Lung (tissue), 12 donors: ENCODE measurements around the gene HOXA5. TPM values are rescaled to one million over a fixed set of nuclear protein-coding genes. Genes with fewer than 3 reads are reported as not detected.

Experiments
- ATAC-seq: fragments of 200-7000 bp; cut with Tn5 transposase; one replicate; pipeline ENCODE4 v1.9.1; 2020; ENCODE audit warnings: moderate number of reproducible peaks; ENCODE audit not compliant: insufficient read depth, low FRiP score
- DNase-seq, 3 donors: peaks; one replicate each; pipeline ENCODE4 v3.0.0-alpha.2; 2013 to 2017
- H3K27ac ChIP-seq, 2 donors: one replicate each; pipeline ENCODE4 v1.5.1; 2013; ENCODE audit warnings: mild to moderate bottlenecking in 2 of 2, moderate library complexity in 2 of 2, control low read depth in 1 of 2, inconsistent platforms in 1 of 2, low read depth in 1 of 2, low read length in 1 of 2
- H3K27me3 ChIP-seq, 3 donors: one replicate each; pipeline ENCODE4 v1.5.1; 2013; ENCODE audit warnings: low read length in 2 of 3; ENCODE audit not compliant: control insufficient read depth in 3 of 3, insufficient read depth in 3 of 3
- H3K36me3 ChIP-seq, 4 donors: one replicate each; pipeline ENCODE4 v1.5.1; 2013; ENCODE audit warnings: low read length in 4 of 4, mild to moderate bottlenecking in 1 of 4, moderate library complexity in 1 of 4; ENCODE audit not compliant: control insufficient read depth in 4 of 4, insufficient read depth in 4 of 4
- H3K4me1 ChIP-seq, 5 donors: one replicate each; pipeline ENCODE4 v1.5.1; 2013; ENCODE audit warnings: low read length in 5 of 5, mild to moderate bottlenecking in 2 of 5, moderate library complexity in 1 of 5; ENCODE audit not compliant: control insufficient read depth in 5 of 5, insufficient read depth in 5 of 5
- H3K4me3 ChIP-seq: one replicate; pipeline ENCODE4 v1.5.1; 2013; ENCODE audit warnings: mild to moderate bottlenecking, control low read depth, moderate library complexity
- H3K9ac ChIP-seq, 2 donors: one replicate each; pipeline ENCODE4 v1.5.1; 2013; ENCODE audit warnings: low read length in 2 of 2, control low read depth in 1 of 2; ENCODE audit not compliant: insufficient read depth in 1 of 2
- H3K9me3 ChIP-seq, 4 donors: one replicate each; pipeline ENCODE4 v1.5.1; 2013; ENCODE audit warnings: low read length in 3 of 4, mild to moderate bottlenecking in 1 of 4, moderate library complexity in 1 of 4; ENCODE audit not compliant: control insufficient read depth in 4 of 4, insufficient read depth in 3 of 4
- CTCF ChIP-seq: IDR thresholded peaks from 2 replicates; pipeline ENCODE4 v1.5.1; 2012; ENCODE audit warnings: mild to moderate bottlenecking; ENCODE audit errors: control extremely low read depth, extremely low read depth
- WGBS, 2 donors: extraction: QIAGEN DNeasy Blood & Tissue Kit; methylation state at CpG; one replicate each; pipeline ENCODE4 v1.1.7; 2013; 5-methylcytosine and 5-hydroxymethylcytosine counted together
- polyA plus RNA-seq, 2 donors: library from polyadenylated mRNA; stranded (reverse); fragments of 200-250 nt; gene quantifications; one replicate each; pipeline ENCODE4 v1.2.1, GENCODE V29; 2013
- total RNA-seq, 2 donors: library from RNA; depleted of rRNA in 1 of 2; stranded (reverse); fragments of >200 nt in 1 of 2; gene quantifications; one replicate each; pipeline ENCODE4 v1.2.1, GENCODE V29; 2014 to 2021
- donor health status: control.
- donor health status: control.
- donor health status: Bipolar disorder and iron deficiency.
- donor health status: healthy.
- donor health status: DM: yes; HTN: yes; CAD: no.

The HOXA5 gene
- total and polyA plus RNA-seq, 4 donors: 9.2 to 61.9 (median 15.2) TPM

GRCh38 chr7:27154369-27154768 lies 10.9 kb upstream of the HOXA5 start:
- WGBS, 2 donors: 64 to 65% methylated on average over 10 of the region's 10 CpGs
- H3K9me3 ChIP-seq: no peaks in the 10 kb centered on the region
- ATAC-seq (no peak), DNase-seq (no peak)
- no peaks in the 10 kb centered on the region for H3K36me3 ChIP-seq
- H3K9ac ChIP-seq: no peak overlapping the region
- H3K27me3 ChIP-seq: peaks cover 0 to 82% (median 51%) of the 10 kb centered on the region in 3 donors
- H3K4me1 ChIP-seq: peaks cover 0 to 43% (median 4%) of the 10 kb centered on the region in 5 donors
- no peak overlapping the region for H3K4me3 ChIP-seq
- no peak overlapping the region for H3K27ac ChIP-seq
- no peak for TF ChIP-seq CTCF

GRCh38 chr7:27153526-27153925 lies 10.0 kb upstream of the HOXA5 start:
- Histone ChIP-seq H3K9ac (no peak overlapping the region), H3K9me3 (peaks cover 0 to under 1% (median 0%) of the 10 kb centered on the region in 4 donors), H3K4me1 (peaks cover 0 to 50% (median 4%) of the 10 kb centered on the region in 5 donors), H3K27me3 (peaks cover 0 to 82% (median 48%) of the 10 kb centered on the region in 3 donors), H3K36me3 (no peaks in the 10 kb centered on the region), H3K4me3 (no peak overlapping the region), H3K27ac (no peak overlapping the region)
- WGBS, 2 donors: 70 to 80% methylated on average over 3 of the region's 3 CpGs
- TF ChIP-seq CTCF: no peak
- no peak for ATAC-seq
- DNase-seq: no peak

- Histone ChIP-seq H3K4me3 (no peak overlapping the region), H3K4me1 (peaks cover 0 to 56% (median 8%) of the 10 kb centered on the region in 5 donors), H3K27ac (peak overlapping the region in 1 of 2 donors; percentile 62), H3K36me3 (no peaks in the 10 kb centered on the region), H3K27me3 (peaks cover 0 to 80% (median 42%) of the 10 kb centered on the region in 3 donors), H3K9me3 (peaks cover 0 to 2% (median 0%) of the 10 kb centered on the region in 4 donors), H3K9ac (peak overlapping the region; percentile 37 to 91)
- ATAC-seq: no peak
- no peak for TF ChIP-seq CTCF
- 16 to 41% methylated on average over 22 of the region's 22 CpGs for WGBS, 2 donors
- no peak for DNase-seq
Measured at GRCh38 chr7:27152816-27153442, 9.4 kb upstream of the HOXA5 start.
